Amniotic epithelial cell (primary cell): ENCODE measurements around the gene TECPR1.

Source experiments
- DNase-seq: peaks from one replicate; pipeline ENCODE4 v3.0.0-alpha.2; 2010; ENCODE audit warnings: low read depth

The TECPR1 gene

DNA sequence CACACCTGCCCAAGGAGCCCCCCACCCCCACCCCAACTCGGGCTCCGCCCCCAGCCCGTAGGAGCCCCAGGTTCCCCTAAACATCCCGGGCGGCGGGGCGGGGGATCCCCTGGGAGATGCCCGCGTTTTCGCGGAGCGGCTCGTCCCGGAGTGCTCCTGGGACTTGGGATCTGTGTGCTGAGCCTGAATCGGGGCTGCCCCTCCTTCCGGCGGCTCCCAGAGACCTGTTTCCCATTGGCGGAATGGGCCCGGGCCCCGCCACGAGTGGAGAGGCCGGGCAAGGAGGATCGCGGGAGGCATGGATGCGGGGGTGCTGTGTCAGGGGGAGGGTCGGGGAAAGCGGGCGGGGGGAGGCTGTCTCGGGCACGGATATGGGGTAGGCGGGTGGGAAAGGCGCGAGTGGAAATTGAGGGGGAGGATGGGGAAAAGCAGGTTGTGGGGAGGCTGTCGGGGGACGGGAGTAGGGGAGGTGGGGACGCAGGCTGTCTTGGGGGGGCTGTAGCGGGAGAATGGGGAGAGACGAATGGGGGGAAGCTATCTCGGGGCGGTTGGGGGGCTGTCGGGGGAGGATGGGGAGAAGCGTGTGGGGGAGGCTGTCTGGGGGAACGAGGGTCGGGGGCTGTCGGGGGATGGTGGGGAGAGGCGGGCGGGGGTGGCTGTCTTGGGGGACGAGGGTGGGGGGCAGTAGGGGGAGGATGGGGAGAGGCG is 41.4 kb downstream of the TECPR1 start:
- DNase-seq, result peak; percentile 4

GRCh38 chr7:98209166-98209920 is 42.7 kb downstream of the TECPR1 start:
- DNase-seq, result no peak

DNA sequence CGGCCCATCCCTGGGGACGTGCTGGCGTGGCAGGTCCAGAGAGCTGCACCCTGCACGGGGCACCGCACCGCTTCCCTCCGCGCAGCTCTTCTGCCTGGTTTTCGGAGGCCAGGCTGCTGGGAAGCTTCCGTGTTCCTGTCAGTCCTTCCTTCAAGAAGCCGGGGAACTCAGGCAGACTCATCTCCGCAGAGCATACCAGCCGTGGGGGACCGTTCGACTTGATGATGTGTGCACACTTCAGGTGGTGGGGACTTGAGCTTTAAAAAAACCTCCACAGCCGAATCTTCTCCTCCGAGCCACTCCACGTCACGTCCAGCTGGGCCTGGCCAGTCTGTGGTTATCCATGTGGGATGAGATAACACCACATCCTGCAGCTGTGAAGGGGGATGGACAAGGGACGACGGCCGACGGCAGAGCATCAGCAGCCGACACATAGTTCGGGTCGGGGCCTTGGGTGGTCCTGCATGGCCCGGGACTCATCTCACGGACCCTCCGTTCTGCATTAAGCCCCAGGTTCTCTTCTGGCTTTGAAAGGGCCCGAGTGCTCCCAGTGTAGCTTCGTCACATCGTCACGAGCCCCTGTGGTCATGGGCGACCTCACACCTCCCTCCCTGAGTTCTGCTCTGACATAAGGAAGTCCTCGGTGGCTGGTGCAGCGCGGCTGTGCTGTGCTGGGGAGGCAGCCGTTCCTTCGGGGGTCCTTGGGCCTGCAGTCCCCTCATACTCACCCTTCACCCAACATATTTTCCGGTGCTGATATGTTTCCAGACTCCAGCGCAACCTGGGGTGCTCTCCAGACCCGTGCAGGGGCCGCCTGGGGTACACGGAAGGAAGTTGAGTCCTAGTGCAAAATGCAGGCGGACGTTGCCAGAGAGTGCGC is 45.3 kb downstream of the TECPR1 start:
- DNase-seq, result no peak

- DNase-seq, result no peak
Measured at GRCh38 chr7:98205162-98205845, 46.7 kb downstream of the TECPR1 start.

DNA sequence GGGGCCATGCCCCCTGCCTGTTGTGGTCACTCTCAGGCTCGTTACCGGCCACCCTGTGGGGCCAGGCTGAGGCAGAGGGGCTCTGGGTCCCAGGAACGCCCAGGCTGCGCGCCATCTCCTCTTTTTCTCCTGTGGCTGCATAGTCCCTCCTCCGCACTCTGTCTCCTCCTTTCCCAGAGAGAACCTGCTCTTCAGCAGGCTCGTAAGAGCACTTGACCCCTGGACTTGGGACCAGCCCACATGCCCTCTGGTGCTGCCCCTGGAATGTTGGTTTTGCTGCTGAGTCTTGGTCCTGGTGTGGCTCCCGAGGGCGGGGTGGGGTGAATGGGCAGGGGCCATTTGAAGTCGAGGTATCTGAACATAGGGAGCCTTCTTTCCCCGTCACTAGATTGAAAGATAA is 47.4 kb downstream of the TECPR1 start:
- no peak for DNase-seq

DNA sequence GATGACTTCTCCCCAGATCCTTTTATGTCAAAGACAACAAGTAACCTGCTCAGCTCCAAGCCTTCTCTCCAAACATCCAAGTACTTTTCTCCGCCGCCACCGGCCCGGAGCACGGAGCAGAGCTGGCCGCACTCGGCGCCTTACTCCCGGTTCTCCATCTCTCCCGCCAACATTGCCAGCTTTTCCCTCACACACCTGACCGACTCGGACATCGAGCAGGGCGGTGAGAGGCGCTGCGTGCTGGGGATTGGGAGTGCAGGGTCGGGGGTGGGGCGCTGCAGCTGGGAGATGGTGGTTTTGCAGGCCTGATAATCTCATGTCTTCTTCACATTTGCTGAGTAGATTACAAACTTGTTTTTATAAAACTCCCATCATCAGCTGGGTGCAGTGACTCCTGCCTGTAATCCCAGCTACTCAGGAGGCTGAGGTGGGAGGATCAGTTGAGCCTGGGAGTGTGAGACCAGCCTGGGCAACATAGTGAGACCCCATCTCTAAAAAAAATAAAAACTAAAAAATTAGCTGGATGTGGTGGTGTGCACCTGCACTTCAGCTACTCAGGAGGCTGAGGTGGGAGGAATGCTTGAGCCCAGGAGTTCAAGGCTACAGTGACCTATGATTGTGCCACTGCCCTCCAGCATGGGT is 47.9 kb downstream of the TECPR1 start:
- no peak for DNase-seq

- DNase-seq, result no peak
Measured at GRCh38 chr7:98203261-98203963, 48.6 kb downstream of the TECPR1 start.

DNA sequence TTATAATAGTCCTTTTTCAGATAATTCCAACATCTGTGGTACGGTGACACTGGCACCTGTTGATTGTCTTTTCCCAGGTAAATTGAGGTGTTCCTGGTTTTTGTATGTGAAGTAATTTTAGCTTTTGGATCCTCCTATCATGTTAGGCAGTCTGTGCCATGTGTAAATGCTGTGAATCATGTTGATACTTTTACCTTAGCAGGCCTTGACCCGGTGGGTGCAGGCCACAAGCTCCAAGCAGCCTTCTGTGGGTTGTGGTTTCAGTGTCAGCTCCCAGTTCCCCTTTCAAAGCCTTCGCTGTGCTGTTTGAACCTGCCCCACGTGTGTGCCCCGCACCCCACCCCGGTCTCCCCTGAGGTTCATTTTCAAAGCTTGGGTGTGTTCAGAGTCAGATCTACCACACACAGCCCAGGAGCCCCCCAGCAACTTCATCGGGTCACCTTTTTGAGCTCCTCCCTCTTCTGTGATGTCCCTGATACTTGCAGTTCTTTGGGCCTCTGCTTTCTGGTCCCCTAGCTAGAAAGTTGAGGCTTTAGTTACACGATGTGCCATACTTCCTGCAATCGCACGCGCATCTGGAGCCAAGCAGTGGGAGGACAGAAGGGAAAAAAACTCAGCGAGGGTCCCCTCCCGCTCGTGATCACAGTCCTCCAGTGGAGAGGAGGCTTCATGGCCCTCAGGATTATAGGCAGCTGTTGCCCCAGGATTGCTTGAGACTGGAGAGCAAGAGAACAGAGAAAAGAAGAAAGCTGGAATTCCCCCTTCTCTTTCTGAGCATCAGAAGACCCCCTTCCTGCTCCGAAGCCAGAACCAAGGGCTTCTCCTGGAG is 49.5 kb downstream of the TECPR1 start:
- no peak for DNase-seq

DNA sequence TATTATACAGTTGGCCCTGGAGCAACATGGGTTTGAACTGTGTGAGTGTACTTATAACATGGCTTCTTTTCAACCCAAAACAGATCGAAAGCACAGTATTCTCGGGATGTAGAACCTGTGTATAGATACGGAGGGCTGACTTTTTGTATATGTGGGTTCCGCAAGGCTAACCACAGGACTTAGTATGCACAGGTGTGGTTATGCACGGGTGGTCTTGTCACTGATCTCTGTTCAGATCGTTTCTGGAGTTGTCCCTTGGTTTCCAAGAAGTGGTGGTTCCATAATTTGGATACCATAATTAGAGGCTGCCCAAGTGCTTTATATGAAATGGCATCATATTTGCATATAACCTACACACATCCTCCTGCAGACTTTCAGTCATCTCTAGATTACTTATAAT is 51.7 kb downstream of the TECPR1 start:
- DNase-seq, result no peak

GRCh38 chr7:98199131-98199530 is 52.9 kb downstream of the TECPR1 start:
- DNase-seq, result no peak

DNA sequence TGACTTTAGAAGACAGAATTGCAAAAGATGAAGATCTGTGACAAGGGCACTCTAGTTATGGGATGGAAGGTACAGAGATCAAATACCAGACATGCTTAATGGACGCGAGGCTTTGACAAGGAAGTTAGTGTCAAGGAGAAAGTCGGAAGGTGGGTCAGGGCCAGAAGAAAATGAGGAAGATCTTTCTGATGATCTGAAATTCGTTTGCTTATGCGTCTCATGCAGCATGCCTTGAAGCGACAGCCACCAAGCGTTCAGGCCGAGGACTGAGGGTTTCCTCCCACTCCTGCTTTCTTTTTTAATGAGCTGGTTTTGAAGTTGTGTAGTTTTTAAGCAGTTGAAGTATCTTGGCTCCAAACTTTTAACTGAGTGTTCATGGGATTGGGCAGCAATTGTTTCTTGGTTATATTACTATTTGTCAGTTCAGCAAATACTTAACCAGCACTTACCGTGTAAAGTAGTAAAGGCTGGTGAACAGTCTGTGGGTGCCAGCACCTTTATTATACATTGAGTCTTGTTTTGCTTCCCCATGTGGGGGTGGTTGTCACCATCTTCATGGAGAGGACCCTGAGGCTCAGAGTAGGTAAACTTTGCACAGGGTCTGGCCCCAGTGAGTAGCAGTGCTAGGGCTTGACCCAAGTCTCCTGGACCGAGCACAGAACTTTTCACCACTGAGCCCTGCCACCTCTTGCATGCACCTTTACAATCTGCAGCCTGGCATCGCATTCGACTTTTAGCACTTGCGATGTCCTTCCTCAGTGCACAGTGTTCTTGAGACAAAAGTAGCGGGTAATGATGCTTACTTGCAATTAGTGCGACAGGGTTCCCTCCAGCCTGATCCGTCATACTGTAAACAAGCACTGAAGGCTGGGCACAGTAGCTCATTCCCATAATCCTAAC is 55.1 kb downstream of the TECPR1 start:
- no peak for DNase-seq

- no peak for DNase-seq
Measured at GRCh38 chr7:98194672-98195457, 57.2 kb downstream of the TECPR1 start.

DNA sequence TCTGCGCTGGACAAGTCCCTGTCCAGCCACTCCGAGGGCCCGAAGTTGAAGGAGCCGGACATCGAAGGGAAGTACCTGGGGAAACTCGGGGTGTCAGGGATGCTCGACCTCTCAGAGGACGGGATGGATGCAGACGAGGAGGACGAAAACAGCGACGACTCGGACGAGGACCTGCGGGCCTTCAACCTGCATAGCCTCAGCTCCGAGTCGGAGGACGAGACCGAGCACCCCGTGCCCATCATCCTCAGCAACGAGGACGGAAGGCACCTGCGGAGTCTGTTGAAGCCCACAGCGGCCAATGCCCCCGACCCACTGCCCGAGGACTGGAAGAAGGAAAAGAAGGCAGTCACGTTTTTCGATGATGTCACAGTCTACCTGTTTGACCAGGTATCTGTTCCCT is 57.8 kb downstream of the TECPR1 start:
- DNase-seq, result no peak

GRCh38 chr7:98193474-98194180 is 58.4 kb downstream of the TECPR1 start:
- DNase-seq, result no peak

DNA sequence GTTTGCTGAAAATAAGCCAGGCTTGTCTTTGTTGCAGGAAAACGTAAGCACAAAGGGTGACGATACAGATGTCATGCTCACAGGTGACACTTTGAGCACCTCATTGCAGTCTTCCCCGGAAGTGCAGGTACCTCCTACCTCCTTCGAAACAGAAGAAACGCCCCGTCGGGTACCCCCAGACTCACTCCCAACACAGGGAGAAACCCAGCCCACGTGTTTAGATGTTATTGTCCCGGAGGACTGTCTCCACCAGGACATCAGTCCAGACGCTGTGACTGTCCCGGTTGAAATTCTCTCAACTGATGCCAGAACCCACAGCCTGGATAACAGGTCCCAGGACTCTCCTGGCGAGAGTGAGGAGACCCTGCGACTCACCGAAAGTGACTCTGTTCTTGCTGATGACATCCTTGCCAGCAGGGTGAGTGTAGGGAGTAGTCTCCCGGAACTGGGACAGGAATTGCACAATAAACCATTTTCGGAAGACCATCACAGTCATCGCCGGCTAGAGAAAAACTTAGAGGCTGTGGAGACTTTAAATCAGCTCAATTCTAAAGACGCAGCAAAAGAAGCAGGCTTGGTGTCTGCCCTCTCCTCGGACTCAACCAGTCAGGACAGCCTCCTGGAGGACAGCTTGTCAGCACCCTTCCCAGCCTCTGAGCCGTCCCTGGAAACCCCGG is 59.1 kb downstream of the TECPR1 start:
- no peak for DNase-seq

DNA sequence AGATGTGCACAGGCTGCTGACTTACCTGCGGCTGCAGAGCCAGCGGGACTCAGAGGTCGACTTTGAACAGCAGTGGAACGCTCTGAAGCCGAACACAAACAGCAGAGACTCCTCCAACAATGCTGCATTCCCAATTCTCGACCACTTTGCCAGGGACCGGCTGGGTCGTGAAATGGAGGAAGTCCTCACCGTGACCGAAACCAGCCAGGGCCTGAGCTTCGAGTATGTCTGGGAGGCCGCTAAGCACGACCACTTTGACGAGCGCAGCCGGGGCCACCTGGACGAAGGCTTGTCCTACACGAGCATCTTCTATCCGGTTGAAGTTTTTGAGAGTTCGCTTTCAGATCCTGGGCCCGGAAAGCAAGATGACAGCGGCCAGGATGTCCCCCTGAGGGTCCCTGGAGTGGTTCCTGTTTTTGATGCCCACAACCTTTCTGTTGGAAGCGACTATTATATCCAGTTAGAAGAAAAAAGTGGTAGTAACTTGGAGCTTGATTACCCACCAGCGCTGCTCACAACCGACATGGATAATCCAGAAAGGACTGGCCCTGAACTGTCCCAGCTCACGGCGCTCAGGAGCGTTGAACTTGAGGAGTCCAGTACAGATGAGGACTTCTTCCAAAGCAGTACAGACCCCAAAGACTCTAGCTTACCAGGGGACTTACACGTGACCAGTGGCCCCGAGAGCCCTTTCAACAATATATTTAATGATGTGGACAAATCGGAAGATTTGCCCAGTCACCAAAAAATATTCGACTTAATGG is 60.2 kb downstream of the TECPR1 start:
- no peak for DNase-seq
